ENCODE measurements around the gene TRANK1.
"Not testable (repeated sequence)": the region's sequence is repeated elsewhere in the genome, so short reads cannot be mapped to it uniquely, and the experiment has no call there.

The TRANK1 gene

DNA sequence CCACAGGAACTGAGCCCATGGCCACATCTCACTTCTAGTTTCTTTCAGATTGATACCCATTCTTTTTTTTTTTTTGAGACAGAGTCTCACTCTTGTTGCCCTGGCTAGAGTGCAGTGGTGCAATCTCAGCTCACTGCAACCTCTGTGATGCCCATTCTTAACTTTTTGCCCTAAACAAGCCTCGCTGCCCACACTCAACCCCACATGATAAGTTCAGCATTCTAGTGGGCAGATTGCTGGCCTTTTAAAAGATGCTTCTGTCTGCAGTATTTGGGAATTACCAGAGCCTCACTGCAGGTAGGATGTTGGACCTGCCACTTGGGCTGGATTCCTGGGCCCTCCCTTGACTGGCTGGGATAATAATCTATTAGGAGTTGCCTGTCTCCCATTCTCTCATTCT, 51.0 kb downstream of the TRANK1 start:
- Histone ChIP-seq H3K27me3 (ENCODE audit: insufficient read depth, low read depth) (no peaks in the 10 kb centered on the region), H3K4me2 (no peak overlapping the region), H3K79me2 (ENCODE audit: insufficient read depth, low read depth) (no peaks in the 10 kb centered on the region), H2AFZ (ENCODE audit: low read depth) (no peak overlapping the region), H3K4me1 (ENCODE audit: low read depth, poor library complexity, severe bottlenecking) (no peaks in the 10 kb centered on the region), H3K4me3 (IDR thresholded peaks at IDR 0.05; ENCODE audit: insufficient read depth, low read depth, low read length) (no peak overlapping the region), H4K20me1 (ENCODE audit: insufficient read depth) (no peaks in the 10 kb centered on the region), H3K36me3 (ENCODE audit: insufficient read depth) (no peaks in the 10 kb centered on the region), H3K27ac (no peak overlapping the region), H3K9ac (no peak overlapping the region)
- TF ChIP-seq, protein P1, sequence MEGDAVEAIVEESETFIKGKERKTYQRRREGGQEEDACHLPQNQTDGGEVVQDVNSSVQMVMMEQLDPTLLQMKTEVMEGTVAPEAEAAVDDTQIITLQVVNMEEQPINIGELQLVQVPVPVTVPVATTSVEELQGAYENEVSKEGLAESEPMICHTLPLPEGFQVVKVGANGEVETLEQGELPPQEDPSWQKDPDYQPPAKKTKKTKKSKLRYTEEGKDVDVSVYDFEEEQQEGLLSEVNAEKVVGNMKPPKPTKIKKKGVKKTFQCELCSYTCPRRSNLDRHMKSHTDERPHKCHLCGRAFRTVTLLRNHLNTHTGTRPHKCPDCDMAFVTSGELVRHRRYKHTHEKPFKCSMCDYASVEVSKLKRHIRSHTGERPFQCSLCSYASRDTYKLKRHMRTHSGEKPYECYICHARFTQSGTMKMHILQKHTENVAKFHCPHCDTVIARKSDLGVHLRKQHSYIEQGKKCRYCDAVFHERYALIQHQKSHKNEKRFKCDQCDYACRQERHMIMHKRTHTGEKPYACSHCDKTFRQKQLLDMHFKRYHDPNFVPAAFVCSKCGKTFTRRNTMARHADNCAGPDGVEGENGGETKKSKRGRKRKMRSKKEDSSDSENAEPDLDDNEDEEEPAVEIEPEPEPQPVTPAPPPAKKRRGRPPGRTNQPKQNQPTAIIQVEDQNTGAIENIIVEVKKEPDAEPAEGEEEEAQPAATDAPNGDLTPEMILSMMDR (conservative IDR thresholded peaks at IDR 0.05; ENCODE audit: low read depth, low read length), result no peak

DNA sequence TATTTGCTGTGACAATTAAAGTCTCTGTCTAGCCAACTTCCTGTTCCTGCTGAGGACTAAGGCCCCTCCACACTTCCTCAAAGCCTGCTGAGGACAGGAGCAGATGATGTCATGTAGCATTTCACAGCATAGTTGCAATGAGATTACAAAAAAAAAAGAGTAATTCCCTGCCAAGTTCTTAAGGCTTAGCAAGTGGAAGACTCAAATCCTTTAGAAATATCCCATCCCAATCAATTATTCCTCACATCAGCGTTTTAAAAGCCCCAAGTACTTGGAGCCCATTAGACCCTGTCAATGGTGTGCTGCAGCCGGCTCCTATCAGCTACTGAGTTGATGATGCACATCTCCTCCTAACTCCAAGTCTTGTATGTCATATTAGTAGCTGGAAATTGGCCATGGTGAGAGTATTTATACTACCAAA, 51.7 kb downstream of the TRANK1 start:
- Histone ChIP-seq H3K27me3 (ENCODE audit: insufficient read depth, low read depth) (no peaks in the 10 kb centered on the region), H3K79me2 (ENCODE audit: insufficient read depth, low read depth) (no peaks in the 10 kb centered on the region), H3K4me1 (ENCODE audit: low read depth, poor library complexity, severe bottlenecking) (no peaks in the 10 kb centered on the region), H3K4me2 (no peak overlapping the region), H4K20me1 (ENCODE audit: insufficient read depth) (no peaks in the 10 kb centered on the region), H3K27ac (no peak overlapping the region), H3K9ac (no peak overlapping the region), H3K36me3 (ENCODE audit: insufficient read depth) (no peaks in the 10 kb centered on the region), H2AFZ (ENCODE audit: low read depth) (no peak overlapping the region), H3K4me3 (IDR thresholded peaks at IDR 0.05; ENCODE audit: insufficient read depth, low read depth, low read length) (no peak overlapping the region)
- TF ChIP-seq, protein P1 (conservative IDR thresholded peaks at IDR 0.05; ENCODE audit: low read depth, low read length), result no peak

DNA sequence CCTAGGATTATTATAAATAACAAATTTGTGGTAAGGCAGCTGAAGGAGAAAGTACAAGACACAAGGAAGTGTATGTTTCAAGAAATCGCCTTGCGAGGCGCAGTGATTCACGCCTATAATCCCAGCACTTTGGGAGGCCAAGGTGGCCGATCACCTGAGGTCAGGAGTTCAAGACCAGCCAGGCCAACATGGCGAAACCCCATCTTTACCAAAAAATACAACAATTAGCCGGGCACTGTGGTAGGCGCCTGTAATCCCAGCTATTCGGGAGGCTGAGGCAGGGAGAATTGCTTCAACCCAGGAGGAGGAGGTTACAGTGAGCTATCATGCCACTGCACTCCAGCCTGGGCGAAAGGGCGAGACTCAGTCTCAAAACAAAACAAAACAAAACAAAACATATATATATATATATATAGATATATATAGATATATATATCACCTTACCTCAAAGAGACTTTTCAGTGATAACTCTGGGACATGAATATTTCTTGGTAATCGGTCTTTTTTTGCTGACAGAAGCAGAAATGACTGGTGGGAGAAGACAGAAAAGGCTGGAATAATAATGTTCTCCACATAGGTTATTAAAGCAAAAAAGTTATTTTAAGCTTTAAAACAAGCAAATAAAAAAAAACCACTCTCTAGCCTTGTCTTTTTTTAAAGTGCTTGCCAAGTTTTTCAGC, 52.3 kb downstream of the TRANK1 start:
- no peaks in the 10 kb centered on the region for H4K20me1 ChIP-seq (ENCODE audit: insufficient read depth)
- H3K9ac ChIP-seq, result no peak overlapping the region
- H3K79me2 ChIP-seq (ENCODE audit: insufficient read depth, low read depth), result no peaks in the 10 kb centered on the region
- no peak overlapping the region for H2AFZ ChIP-seq (ENCODE audit: low read depth)
- H3K4me3 ChIP-seq (IDR thresholded peaks at IDR 0.05; ENCODE audit: insufficient read depth, low read depth, low read length), result no peak overlapping the region
- H3K4me2 ChIP-seq, result no peak overlapping the region
- H3K27ac ChIP-seq, result no peak overlapping the region
- H3K36me3 ChIP-seq (ENCODE audit: insufficient read depth), result no peaks in the 10 kb centered on the region
- H3K27me3 ChIP-seq (ENCODE audit: insufficient read depth, low read depth), result no peaks in the 10 kb centered on the region
- TF ChIP-seq, protein P1 (conservative IDR thresholded peaks at IDR 0.05; ENCODE audit: low read depth, low read length), result no peak
- no peaks in the 10 kb centered on the region for H3K4me1 ChIP-seq (ENCODE audit: low read depth, poor library complexity, severe bottlenecking)

DNA sequence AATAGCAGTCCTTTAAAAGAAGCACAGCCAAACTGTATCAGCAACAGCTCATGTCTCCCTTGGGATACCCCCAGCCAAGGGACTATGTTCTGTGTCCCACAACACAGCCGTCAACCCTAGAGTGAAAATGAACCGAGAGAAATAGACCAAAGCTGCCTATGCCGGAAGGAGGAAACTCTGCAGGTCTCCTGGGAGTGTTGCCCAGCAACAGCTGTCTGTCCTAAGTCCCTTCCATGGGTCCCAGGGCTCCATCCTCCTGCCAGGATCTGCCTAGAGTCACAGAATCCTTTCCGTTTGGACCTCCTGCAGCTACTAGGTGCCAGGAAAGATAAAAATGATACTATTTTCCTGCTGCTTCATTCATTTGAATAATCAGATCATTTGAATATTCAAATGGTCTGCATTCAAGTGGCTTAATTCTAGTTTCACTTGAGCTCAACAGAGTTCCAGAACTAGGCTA, 53.1 kb downstream of the TRANK1 start:
- H3K36me3 ChIP-seq (ENCODE audit: insufficient read depth), result no peaks in the 10 kb centered on the region
- no peaks in the 10 kb centered on the region for H3K79me2 ChIP-seq (ENCODE audit: insufficient read depth, low read depth)
- no peak overlapping the region for H3K9ac ChIP-seq
- no peak overlapping the region for H3K27ac ChIP-seq
- no peak overlapping the region for H3K4me2 ChIP-seq
- H2AFZ ChIP-seq (ENCODE audit: low read depth), result no peak overlapping the region
- TF ChIP-seq, protein P1 (conservative IDR thresholded peaks at IDR 0.05; ENCODE audit: low read depth, low read length), result no peak
- no peak overlapping the region for H3K4me3 ChIP-seq (IDR thresholded peaks at IDR 0.05; ENCODE audit: insufficient read depth, low read depth, low read length)
- no peaks in the 10 kb centered on the region for H3K27me3 ChIP-seq (ENCODE audit: insufficient read depth, low read depth)
- no peaks in the 10 kb centered on the region for H4K20me1 ChIP-seq (ENCODE audit: insufficient read depth)
- H3K4me1 ChIP-seq (ENCODE audit: low read depth, poor library complexity, severe bottlenecking), result no peaks in the 10 kb centered on the region

DNA sequence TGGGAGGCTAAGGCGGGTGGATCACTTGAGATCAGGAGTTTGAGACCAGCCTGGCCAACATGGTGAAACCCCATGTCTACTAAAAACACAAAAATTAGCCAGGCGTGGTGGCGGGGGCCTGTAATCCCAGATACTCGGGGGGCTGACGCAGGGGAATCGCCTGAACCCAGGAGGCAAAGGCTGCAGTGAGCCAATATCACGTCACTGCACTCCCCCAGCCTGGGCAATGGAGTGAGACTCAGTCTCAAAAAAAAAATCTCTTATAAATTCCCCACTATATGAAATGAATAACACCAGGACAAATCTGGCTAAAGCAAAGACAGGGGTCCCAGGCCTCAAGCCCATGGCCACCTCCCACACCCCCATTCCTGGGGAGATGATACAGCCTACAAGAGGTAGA, 53.8 kb downstream of the TRANK1 start:
- H3K4me1 ChIP-seq (ENCODE audit: low read depth, poor library complexity, severe bottlenecking); H4K20me1 ChIP-seq (ENCODE audit: insufficient read depth); H3K79me2 ChIP-seq (ENCODE audit: insufficient read depth, low read depth); H3K9ac ChIP-seq; H2AFZ ChIP-seq (ENCODE audit: low read depth); H3K4me3 ChIP-seq (IDR thresholded peaks at IDR 0.05; ENCODE audit: insufficient read depth, low read depth, low read length); H3K36me3 ChIP-seq (ENCODE audit: insufficient read depth); H3K27ac ChIP-seq; H3K27me3 ChIP-seq (ENCODE audit: insufficient read depth, low read depth); H3K4me2 ChIP-seq: not testable (repeated sequence)

Measured in KMS-11 (cell line).